Lung (tissue), 12 donors: ENCODE data around the gene XPNPEP1. TPM values are rescaled to one million over a fixed set of nuclear protein-coding genes. Genes with fewer than 3 reads are reported as not detected.

ENCODE experiments used
- ATAC-seq: fragments of 200-7000 bp; cut with Tn5 transposase; one replicate; pipeline ENCODE4 v1.9.1; 2020; ENCODE audit warnings: moderate number of reproducible peaks; ENCODE audit not compliant: insufficient read depth, low FRiP score
- DNase-seq, 3 donors: peaks; one replicate each; pipeline ENCODE4 v3.0.0-alpha.2; 2013 to 2017
- H3K27ac ChIP-seq, 2 donors: one replicate each; pipeline ENCODE4 v1.5.1; 2013; ENCODE audit warnings: mild to moderate bottlenecking in 2 of 2, moderate library complexity in 2 of 2, control low read depth in 1 of 2, inconsistent platforms in 1 of 2, low read depth in 1 of 2, low read length in 1 of 2
- H3K27me3 ChIP-seq, 3 donors: one replicate each; pipeline ENCODE4 v1.5.1; 2013; ENCODE audit warnings: low read length in 2 of 3; ENCODE audit not compliant: control insufficient read depth in 3 of 3, insufficient read depth in 3 of 3
- H3K36me3 ChIP-seq, 4 donors: one replicate each; pipeline ENCODE4 v1.5.1; 2013; ENCODE audit warnings: low read length in 4 of 4, mild to moderate bottlenecking in 1 of 4, moderate library complexity in 1 of 4; ENCODE audit not compliant: control insufficient read depth in 4 of 4, insufficient read depth in 4 of 4
- H3K4me1 ChIP-seq, 5 donors: one replicate each; pipeline ENCODE4 v1.5.1; 2013; ENCODE audit warnings: low read length in 5 of 5, mild to moderate bottlenecking in 2 of 5, moderate library complexity in 1 of 5; ENCODE audit not compliant: control insufficient read depth in 5 of 5, insufficient read depth in 5 of 5
- H3K4me3 ChIP-seq: one replicate; pipeline ENCODE4 v1.5.1; 2013; ENCODE audit warnings: mild to moderate bottlenecking, control low read depth, moderate library complexity
- H3K9ac ChIP-seq, 2 donors: one replicate each; pipeline ENCODE4 v1.5.1; 2013; ENCODE audit warnings: low read length in 2 of 2, control low read depth in 1 of 2; ENCODE audit not compliant: insufficient read depth in 1 of 2
- H3K9me3 ChIP-seq, 4 donors: one replicate each; pipeline ENCODE4 v1.5.1; 2013; ENCODE audit warnings: low read length in 3 of 4, mild to moderate bottlenecking in 1 of 4, moderate library complexity in 1 of 4; ENCODE audit not compliant: control insufficient read depth in 4 of 4, insufficient read depth in 3 of 4
- WGBS, 2 donors: extraction: QIAGEN DNeasy Blood & Tissue Kit; methylation state at CpG; one replicate each; pipeline ENCODE4 v1.1.7; 2013; 5-methylcytosine and 5-hydroxymethylcytosine counted together
- polyA plus RNA-seq, 2 donors: library from polyadenylated mRNA; stranded (reverse); fragments of 200-250 nt; gene quantifications; one replicate each; pipeline ENCODE4 v1.2.1, GENCODE V29; 2013
- total RNA-seq, 2 donors: library from RNA; depleted of rRNA in 1 of 2; stranded (reverse); fragments of >200 nt in 1 of 2; gene quantifications; one replicate each; pipeline ENCODE4 v1.2.1, GENCODE V29; 2014 to 2021
- TF ChIP-seq, protein P1 (sequence below): IDR thresholded peaks from 2 replicates; pipeline ENCODE4 v1.5.1; 2012; ENCODE audit warnings: mild to moderate bottlenecking; ENCODE audit errors: control extremely low read depth, extremely low read depth
- donor health status: control.
- donor health status: control.
- donor health status: Bipolar disorder and iron deficiency.
- donor health status: healthy.
- donor health status: DM: yes; HTN: yes; CAD: no.

The XPNPEP1 gene
- total and polyA plus RNA-seq, 4 donors = 16.5 to 129 (median 48.4) TPM

DNA sequence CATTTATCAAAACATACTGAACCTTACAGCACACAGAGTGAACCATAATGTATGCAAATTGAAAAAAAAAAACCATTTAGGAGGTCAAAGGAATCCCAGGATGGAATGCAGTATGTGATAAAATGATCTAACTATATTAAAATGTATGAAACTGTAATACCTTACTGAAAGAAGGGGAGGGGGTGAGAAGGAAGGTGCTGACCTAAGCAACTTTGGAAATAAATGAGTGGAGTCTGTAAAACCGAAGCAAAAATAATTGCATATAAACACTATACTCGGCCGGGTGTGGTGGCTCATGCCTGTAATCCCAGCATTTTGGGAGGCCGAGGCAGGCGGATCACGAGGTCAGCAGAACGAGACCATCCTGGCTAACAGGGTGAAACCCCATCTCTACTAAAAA, 69.4 kb downstream of the XPNPEP1 start:
- 96 to 98% methylated on average over 7 of the region's 7 CpGs for WGBS, 2 donors
- Histone ChIP-seq H3K27ac (no peak overlapping the region), H3K9me3 (no peaks in the 10 kb centered on the region), H3K27me3 (no peaks in the 10 kb centered on the region), H3K4me3 (no peak overlapping the region), H3K9ac (no peak overlapping the region), H3K4me1 (no peaks in the 10 kb centered on the region), H3K36me3 (no peaks in the 10 kb centered on the region)
- DNase-seq (no peak), ATAC-seq (no peak)
- TF ChIP-seq, protein P1, sequence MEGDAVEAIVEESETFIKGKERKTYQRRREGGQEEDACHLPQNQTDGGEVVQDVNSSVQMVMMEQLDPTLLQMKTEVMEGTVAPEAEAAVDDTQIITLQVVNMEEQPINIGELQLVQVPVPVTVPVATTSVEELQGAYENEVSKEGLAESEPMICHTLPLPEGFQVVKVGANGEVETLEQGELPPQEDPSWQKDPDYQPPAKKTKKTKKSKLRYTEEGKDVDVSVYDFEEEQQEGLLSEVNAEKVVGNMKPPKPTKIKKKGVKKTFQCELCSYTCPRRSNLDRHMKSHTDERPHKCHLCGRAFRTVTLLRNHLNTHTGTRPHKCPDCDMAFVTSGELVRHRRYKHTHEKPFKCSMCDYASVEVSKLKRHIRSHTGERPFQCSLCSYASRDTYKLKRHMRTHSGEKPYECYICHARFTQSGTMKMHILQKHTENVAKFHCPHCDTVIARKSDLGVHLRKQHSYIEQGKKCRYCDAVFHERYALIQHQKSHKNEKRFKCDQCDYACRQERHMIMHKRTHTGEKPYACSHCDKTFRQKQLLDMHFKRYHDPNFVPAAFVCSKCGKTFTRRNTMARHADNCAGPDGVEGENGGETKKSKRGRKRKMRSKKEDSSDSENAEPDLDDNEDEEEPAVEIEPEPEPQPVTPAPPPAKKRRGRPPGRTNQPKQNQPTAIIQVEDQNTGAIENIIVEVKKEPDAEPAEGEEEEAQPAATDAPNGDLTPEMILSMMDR = no peak

DNA sequence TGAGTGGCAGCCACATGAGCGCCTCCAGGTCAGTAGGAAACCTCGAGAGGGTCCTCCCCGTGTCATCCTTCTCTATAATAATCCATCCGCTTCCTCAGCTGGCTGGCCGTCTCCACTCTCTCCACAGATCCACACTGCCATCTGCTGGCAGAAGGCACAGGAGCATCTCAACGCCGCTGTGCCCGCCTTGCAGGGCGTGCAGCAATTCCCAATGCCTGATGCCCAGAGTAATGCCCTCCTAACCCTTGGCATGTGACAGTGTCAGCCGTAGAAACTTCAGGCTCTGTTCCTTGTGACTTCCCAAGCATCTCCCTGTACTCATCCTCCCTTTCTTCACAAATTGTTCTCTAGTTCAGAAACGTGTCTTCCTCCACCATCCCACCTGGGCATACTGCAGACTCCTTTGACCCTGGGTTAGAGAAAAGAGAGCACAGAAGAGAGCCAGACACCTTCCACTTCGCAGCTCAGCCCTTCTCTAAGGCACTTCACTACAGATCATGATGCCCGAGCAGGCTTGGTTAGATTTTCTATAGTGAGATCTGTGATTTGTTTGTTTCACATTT, 70.8 kb downstream of the XPNPEP1 start:
- TF ChIP-seq, protein P1 = peak; percentile 90
- 8% methylated on average over 13 of the region's 13 CpGs for WGBS, 2 donors
- H3K4me3 ChIP-seq = no peak overlapping the region
- no peaks in the 10 kb centered on the region for H3K9me3 ChIP-seq
- no peak overlapping the region for H3K27ac ChIP-seq
- no peaks in the 10 kb centered on the region for H3K27me3 ChIP-seq
- ATAC-seq (peak; percentile 87), DNase-seq (peak; percentile 79 to 84 (median 81))
- no peaks in the 10 kb centered on the region for H3K36me3 ChIP-seq
- no peak overlapping the region for H3K9ac ChIP-seq
- H3K4me1 ChIP-seq = no peaks in the 10 kb centered on the region

DNA sequence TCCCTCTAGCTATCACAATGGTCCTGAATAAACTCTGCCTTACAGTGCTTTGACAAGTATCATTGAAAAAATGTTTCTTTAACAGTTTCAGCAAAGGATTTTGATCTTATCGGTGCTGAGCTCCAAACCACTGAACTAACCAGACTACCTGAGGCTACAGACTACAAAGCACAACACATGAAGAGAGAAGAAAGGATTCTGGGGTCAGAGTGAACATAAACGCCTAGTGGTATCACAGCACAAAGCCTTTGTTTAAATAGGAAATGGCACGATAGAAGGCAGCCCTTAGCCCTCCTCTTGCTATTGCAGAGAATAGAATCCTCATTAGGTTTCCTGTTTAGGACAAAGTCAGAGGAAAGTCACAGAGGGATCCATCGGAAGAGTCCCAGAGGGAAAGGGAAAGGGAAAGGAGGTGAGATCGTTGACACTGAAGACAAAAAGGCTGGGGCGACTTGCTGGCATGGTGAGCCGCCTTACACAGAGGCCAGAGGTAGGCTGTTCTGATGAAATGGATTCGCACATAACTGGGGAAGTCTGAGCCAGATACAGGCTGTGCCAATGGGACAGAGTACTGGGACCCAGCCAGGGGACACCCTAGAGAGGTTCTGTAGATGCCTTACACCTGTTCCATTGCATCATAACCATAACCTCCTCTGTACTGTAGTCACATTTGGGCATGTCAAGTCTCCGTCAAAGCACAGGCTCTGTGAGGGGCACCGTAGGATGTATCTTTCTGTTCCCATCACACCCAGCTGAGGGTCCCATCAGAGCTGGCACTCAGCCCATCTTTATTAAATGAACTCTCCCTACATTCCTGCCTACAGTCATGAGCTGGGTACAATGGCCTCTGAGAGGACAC, 71.5 kb downstream of the XPNPEP1 start:
- ATAC-seq (no peak), DNase-seq (peak in 1 of 3 donors; percentile 1)
- Histone ChIP-seq H3K9ac (no peak overlapping the region), H3K4me3 (no peak overlapping the region), H3K36me3 (no peaks in the 10 kb centered on the region), H3K9me3 (no peaks in the 10 kb centered on the region), H3K27ac (no peak overlapping the region), H3K27me3 (no peaks in the 10 kb centered on the region), H3K4me1 (no peaks in the 10 kb centered on the region)
- WGBS, 2 donors = 47 to 55% methylated on average over 10 of the region's 10 CpGs
- TF ChIP-seq, protein P1 = no peak
